ENCODE data around the gene CRISPLD2.
"Not testable (repeated sequence)": the region's sequence is repeated elsewhere in the genome, so short reads cannot be mapped to it uniquely, and the experiment has no call there.

The CRISPLD2 gene

DNA sequence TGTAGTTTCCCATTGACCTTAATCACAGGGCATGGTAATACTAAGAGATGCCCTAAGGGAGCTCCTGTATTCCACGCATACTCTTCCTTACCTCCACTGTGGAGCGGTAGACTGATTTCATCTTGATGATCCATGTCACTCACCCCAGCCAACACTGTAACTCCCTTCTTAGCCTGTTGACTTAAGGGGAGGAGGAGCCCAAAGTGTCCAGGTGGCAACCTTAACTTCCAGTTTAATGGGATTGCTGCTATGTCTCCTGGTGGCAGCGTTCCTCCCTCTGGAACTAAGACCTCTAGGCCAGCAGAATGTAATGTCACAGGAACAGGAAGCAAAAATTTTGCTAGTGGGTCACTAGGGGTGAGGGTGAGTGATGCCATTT lies 36.4 kb downstream of the CRISPLD2 start:
- not testable (repeated sequence) for DNase-seq (ENCODE audit: low read depth in 3 of 3, low spot score in 1 of 3)

- DNase-seq (ENCODE audit: low read depth in 3 of 3, low spot score in 1 of 3) = not testable (repeated sequence)
Measured at GRCh38 chr16:84856811-84857210, 37.0 kb downstream of the CRISPLD2 start.

- no peak for DNase-seq (ENCODE audit: low read depth in 3 of 3, low spot score in 1 of 3)
Measured at GRCh38 chr16:84859681-84860080, 39.9 kb downstream of the CRISPLD2 start.

- no peak for DNase-seq (ENCODE audit: low read depth in 3 of 3, low spot score in 1 of 3)
Measured at GRCh38 chr16:84860383-84860782, 40.6 kb downstream of the CRISPLD2 start.

DNA sequence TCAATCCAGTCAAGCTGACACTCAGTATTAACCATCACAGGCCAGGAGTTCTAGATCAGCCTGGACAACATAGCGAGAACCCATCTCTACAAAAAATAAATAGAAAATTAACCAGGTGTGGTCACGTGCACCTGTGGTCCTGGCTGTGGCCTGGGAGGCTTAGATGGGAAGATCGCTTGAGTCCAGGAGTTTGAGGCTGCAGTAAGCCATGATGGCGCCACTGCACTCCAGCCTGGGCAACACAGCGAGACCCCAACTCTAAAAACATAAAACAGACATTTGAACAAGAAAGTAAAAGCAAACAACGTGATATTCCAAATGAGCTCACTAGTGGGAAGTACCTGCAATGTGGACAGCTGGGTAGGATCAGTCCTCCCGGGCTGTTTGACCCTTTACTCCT lies 41.9 kb downstream of the CRISPLD2 start:
- DNase-seq (ENCODE audit: low read depth in 3 of 3, low spot score in 1 of 3) = no peak

DNA sequence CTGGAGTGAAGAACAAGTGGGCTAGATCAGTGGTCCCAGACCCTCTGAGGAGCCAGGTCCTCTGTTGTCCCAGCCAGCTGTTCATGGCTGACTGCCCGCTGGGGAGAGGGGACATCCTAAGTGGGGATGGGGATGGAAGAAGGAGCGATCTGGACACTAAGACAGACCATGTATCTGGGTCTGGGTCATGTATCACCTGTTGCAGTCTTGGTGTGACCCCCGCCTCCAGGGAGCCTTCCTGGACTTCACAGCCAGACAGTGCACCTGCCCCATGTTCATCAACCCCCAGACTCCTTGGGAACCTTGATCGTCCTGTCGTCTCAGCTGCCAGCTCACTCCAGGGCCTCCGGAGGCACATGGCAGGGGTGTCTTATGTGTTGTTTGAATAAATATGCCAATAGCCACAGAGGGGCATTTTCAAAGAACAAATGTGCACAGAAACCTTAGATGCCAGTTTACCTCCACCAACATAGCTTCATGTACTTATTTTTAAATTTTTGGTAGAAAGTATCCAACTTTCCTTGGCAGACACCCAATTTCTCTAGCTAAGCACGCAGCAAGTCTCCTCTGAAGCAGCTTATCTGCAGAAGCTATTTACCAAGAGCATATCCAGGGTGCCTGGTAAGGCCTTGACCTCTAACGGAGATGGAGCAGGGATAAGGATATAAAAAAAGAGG lies 43.2 kb downstream of the CRISPLD2 start:
- no peak for DNase-seq (ENCODE audit: low read depth in 3 of 3, low spot score in 1 of 3)

GRCh38 chr16:84863481-84863814 lies 43.7 kb downstream of the CRISPLD2 start:
- DNase-seq (ENCODE audit: low read depth in 3 of 3, low spot score in 1 of 3) = no peak

GRCh38 chr16:84864326-84864955 lies 44.7 kb downstream of the CRISPLD2 start:
- no peak for DNase-seq (ENCODE audit: low read depth in 3 of 3, low spot score in 1 of 3)

GRCh38 chr16:84867696-84868095 lies 47.9 kb downstream of the CRISPLD2 start:
- no peak for DNase-seq (ENCODE audit: low read depth in 3 of 3, low spot score in 1 of 3)

DNA sequence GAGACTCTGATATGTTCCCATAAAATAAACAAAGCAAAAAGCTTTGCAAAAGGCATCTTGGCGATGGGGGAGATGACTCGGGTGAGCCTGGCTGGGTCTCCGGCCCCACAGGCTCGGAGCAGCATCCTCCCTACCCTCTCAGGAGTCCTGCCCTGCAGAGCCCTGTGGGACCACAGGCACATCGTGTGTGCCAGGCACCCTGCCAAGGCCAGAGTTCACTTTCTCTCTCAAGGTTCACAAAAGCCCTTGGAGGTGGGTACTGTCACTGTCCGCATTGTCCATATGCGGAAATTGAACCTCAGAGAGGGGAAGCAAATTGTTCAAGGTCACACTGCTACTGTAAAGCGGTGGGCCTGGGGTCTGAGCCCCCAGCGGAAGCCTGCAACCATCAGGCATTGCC lies 48.5 kb downstream of the CRISPLD2 start:
- DNase-seq (ENCODE audit: low read depth in 3 of 3, low spot score in 1 of 3) = no peak

DNA sequence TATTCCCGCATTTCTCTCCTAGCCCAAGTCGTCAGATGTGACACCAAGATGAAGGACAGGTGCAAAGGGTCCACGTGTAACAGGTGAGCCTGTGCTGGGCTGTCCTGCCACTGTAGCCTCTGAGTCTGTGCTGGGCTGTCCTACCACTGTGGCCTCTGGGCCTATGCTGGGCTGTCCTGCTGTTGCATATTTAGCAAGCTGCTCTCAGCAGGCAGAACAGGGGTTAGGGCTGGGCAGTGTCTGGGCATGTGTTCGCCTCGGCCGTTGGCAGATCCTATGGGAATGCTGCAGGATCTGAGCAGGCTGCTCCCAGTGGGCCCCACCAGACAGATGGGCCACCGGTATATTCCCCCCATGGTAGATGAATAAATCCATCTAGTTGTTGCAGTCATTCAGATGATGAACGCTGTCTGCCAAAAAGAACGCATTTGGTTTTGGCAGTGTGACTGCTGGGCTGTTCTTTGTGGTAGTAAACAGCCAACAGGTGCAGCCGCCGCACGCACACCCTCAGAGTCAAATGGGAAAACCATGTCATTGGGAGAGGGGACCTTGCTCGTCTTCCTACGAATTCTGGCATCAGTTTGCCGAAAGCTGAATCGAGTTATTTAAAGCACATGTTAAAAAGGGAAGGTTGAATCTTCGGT lies 49.2 kb downstream of the CRISPLD2 start:
- DNase-seq (ENCODE audit: low read depth in 3 of 3, low spot score in 1 of 3) = no peak

- DNase-seq (ENCODE audit: low read depth in 3 of 3, low spot score in 1 of 3) = no peak
Measured at GRCh38 chr16:84869473-84869845, 49.7 kb downstream of the CRISPLD2 start.

GRCh38 chr16:84872971-84873370 lies 53.2 kb downstream of the CRISPLD2 start:
- not testable (repeated sequence) for DNase-seq (ENCODE audit: low read depth in 3 of 3, low spot score in 1 of 3)

GRCh38 chr16:84874004-84874435 lies 54.2 kb downstream of the CRISPLD2 start:
- DNase-seq (ENCODE audit: low read depth in 3 of 3, low spot score in 1 of 3) = no peak

DNA sequence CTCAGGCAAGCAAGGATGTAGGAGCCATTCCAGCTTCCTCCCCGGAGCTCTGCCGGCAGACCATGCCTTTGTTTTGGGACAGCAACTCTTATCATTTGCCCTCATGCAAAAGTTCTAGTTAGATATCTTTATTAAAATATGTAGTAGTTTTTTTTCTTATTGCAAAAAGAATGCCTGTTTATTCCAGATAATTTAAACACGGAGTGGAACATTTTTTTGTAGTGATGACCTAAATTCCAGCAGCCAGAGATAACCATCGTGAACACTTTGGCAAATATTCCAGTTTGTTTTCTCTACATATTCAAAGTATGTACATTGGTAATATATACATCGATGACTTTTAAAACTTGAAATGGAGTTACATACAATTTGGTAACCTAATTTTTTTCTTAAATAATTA lies 54.8 kb downstream of the CRISPLD2 start:
- DNase-seq (ENCODE audit: low read depth in 3 of 3, low spot score in 1 of 3) = no peak

GRCh38 chr16:84874983-84875382 lies 55.2 kb downstream of the CRISPLD2 start:
- no peak for DNase-seq (ENCODE audit: low read depth in 3 of 3, low spot score in 1 of 3)

DNA sequence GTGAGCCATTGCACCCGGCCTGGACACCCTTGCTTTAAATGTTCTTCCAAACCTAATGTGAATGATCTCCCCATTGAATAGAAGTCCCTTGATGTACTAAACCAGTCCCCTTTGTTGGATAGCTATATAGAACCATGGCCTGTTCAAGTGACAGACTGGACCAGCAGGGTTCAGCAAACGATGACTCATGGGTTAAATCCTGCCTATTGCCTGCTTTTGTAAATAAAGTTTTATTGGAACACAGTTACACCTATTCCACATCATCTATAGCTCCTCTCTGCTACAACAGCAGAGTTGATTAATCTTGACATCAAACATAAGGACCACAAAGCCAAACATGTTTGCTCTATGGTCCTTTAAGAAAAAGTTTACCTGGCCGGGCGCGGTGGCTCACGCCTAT lies 56.1 kb downstream of the CRISPLD2 start:
- no peak for DNase-seq (ENCODE audit: low read depth in 3 of 3, low spot score in 1 of 3)

DNA sequence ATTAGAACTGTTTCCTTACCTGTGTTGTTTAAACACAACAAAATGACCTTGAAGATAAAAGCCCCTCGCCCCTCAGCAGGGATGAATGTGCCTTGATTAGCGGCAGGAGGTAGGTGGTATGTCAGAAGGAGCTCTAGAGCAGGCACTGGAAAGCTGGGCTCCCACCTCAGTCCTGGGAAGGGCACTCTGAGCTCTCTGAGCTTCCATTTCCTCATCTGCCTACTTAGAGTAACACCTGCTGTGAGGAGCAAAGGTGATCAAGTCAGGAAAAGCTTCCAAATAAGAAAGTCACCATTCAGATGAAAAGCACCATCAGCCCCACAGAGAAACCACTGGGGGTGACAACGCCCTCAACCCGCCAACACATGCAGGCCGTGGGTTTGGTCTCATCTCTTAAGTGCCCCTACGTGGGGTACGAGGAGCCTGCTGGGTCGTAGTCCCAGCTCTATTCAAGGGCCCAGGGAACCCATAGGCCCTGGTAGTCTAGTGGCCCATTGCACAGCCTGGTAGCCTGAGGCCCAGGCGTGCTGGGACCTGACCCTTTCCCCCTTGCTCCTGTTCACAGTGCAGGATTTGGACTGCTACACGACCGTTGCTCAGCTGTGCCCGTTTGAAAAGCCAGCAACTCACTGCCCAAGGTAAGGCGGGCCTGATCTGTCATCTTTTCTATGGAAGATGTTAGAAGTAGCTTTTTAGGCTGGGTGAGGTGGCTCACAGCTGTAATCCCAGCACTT lies 57.3 kb downstream of the CRISPLD2 start:
- DNase-seq (ENCODE audit: low read depth in 3 of 3, low spot score in 1 of 3) = no peak

GRCh38 chr16:84878770-84879169 lies 59.0 kb downstream of the CRISPLD2 start:
- no peak for DNase-seq (ENCODE audit: low read depth in 3 of 3, low spot score in 1 of 3)

DNA sequence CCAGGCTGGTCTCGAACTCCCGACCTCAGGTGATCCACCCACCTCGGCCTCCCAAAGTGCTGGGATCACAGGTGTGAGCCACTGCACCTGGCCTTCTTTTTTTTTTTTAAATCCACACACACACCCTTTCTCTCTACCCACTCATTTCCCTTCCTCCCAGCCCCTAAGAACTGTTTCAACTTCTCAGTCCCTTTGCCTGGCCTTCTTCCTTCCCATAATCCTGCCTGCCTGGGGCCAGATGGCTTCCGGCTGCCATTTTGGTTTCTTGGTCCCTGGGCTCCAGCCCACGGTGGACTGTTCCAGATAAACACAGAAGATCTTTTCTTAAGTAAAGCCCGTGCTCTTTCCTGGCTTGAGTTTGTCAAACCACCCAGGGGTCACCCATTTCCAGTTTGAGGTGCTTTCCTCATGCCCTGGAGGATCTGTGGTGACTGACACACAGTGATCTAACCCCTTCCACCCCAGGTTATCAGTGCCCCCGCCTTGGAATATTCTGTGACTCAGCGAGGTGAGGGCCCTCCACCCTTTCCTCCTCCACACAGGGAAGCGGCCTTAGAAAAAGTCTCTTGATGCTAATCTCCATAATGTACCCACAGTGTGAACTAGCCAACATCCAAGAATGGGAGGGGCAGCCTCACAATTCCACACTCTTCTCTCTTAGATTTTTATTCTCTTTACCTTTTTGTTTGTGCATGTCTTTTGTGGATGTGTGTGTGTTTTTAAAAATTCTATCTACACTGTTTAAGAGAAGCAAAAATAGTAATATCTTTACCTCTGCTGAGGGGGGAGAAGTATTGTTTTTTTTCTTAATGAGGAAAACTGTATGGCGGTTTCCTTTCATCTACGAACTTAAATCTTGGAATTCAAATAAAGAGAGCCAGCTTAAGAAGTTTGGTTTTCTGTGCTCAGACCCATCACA lies 60.0 kb downstream of the CRISPLD2 start:
- no peak for DNase-seq (ENCODE audit: low read depth in 3 of 3, low spot score in 1 of 3)

Measured in stimulated activated CD4-positive, alpha-beta T cell treated with anti-CD3 and anti-CD28 coated beads, TNF-alpha, amount 100 ng/mL, for 1 hour (primary cell).